Frontal cortex (tissue), 4 donors: ENCODE data around the gene ITPR1. TPM values are rescaled to one million over a fixed set of nuclear protein-coding genes. Genes with fewer than 3 reads are reported as not detected.
"Not testable (repeated sequence)": the region's sequence is repeated elsewhere in the genome, so short reads cannot be mapped to it uniquely, and the experiment has no call there.

ENCODE experiments used
- DNase-seq, 2 donors: peaks; one replicate each; pipeline ENCODE4 v3.0.0; 2012; ENCODE audit warnings: low spot score in 2 of 2
- FAIRE-seq: peaks from 2 replicates; lab custom pipeline; 2012; peaks lifted over from hg19 to GRCh38; lab: Jason Lieb, UNC
- total RNA-seq: library from RNA; depleted of rRNA; stranded (reverse); fragments of >200 nt; gene quantifications from one replicate; pipeline ENCODE4 v1.2.3, GENCODE V29; 2014
- donor health status: control.
- donor health status: control.
- donor health status: control.

ITPR1 gene
- total RNA-seq, 1 donor from 2014 or later = 70.9 TPM

- DNase-seq (no peak), FAIRE-seq (no peak)
Measured at GRCh38 chr3:4586381-4586780, 93.2 kb downstream of the ITPR1 start.

GRCh38 chr3:4587061-4587837, 94.1 kb downstream of the ITPR1 start:
- FAIRE-seq = no peak
- no peak for DNase-seq

- FAIRE-seq (no peak), DNase-seq (no peak)
Measured at GRCh38 chr3:4587838-4588105, 94.6 kb downstream of the ITPR1 start.

- FAIRE-seq = no peak
- no peak for DNase-seq
Measured at GRCh38 chr3:4588466-4588865, 95.3 kb downstream of the ITPR1 start.

GRCh38 chr3:4589475-4590097, 96.4 kb downstream of the ITPR1 start:
- FAIRE-seq (no peak), DNase-seq (no peak)

- not testable (repeated sequence) for DNase-seq, FAIRE-seq
Measured at GRCh38 chr3:4590849-4591248, 97.7 kb downstream of the ITPR1 start.

- DNase-seq (no peak), FAIRE-seq (no peak)
Measured at GRCh38 chr3:4591669-4592068, 98.5 kb downstream of the ITPR1 start.

- FAIRE-seq = no peak
Measured at GRCh38 chr3:4593014-4593413, 99.9 kb downstream of the ITPR1 start.

GRCh38 chr3:4595710-4596113, 102.6 kb downstream of the ITPR1 start:
- FAIRE-seq (no peak), DNase-seq (no peak)

More at GRCh38 chr3:4593014-4593413, 99.9 kb downstream of the ITPR1 start:
- DNase-seq = no peak

- FAIRE-seq (no peak), DNase-seq (no peak)
Measured at GRCh38 chr3:4596612-4597011, 103.5 kb downstream of the ITPR1 start.

GRCh38 chr3:4597208-4597985, 104.2 kb downstream of the ITPR1 start:
- FAIRE-seq = no peak

GRCh38 chr3:4598232-4598631, 105.1 kb downstream of the ITPR1 start:
- DNase-seq, FAIRE-seq: not testable (repeated sequence)

More at GRCh38 chr3:4597208-4597985, 104.2 kb downstream of the ITPR1 start:
- no peak for DNase-seq

- no peak for DNase-seq
- no peak for FAIRE-seq
Measured at GRCh38 chr3:4599612-4600011, 106.5 kb downstream of the ITPR1 start.

- DNase-seq (no peak), FAIRE-seq (no peak)
Measured at GRCh38 chr3:4600493-4600892, 107.3 kb downstream of the ITPR1 start.

- DNase-seq = no peak
- FAIRE-seq = no peak
Measured at GRCh38 chr3:4601892-4602291, 108.7 kb downstream of the ITPR1 start.

GRCh38 chr3:4604693-4605092, 111.5 kb downstream of the ITPR1 start:
- DNase-seq = no peak
- FAIRE-seq = no peak

- no peak for FAIRE-seq
Measured at GRCh38 chr3:4606911-4607310, 113.8 kb downstream of the ITPR1 start.

GRCh38 chr3:4613366-4613765, 120.2 kb downstream of the ITPR1 start:
- FAIRE-seq = no peak

More at GRCh38 chr3:4606911-4607310, 113.8 kb downstream of the ITPR1 start:
- DNase-seq = no peak

GRCh38 chr3:4614070-4614469, 120.9 kb downstream of the ITPR1 start:
- FAIRE-seq (no peak), DNase-seq (no peak)

More at GRCh38 chr3:4613366-4613765, 120.2 kb downstream of the ITPR1 start:
- DNase-seq = no peak

- FAIRE-seq (no peak), DNase-seq (no peak)
Measured at GRCh38 chr3:4614927-4615326, 121.8 kb downstream of the ITPR1 start.

- FAIRE-seq (no peak), DNase-seq (no peak)
Measured at GRCh38 chr3:4615750-4616149, 122.6 kb downstream of the ITPR1 start.
